Activated T-helper 9 cell treated with anti-CD3 and anti-CD28 coated beads, Interleukin-2, amount 50 U/mL, for 16 hours (primary cell): ENCODE measurements around the gene WNT9A.
"Not testable (repeated sequence)": the region's sequence is repeated elsewhere in the genome, so short reads cannot be mapped to it uniquely, and the experiment has no call there.

ENCODE experiments used
- DNase-seq: peaks from one replicate; pipeline ENCODE4 v3.0.0-alpha.2; 2020; ENCODE audit warnings: low read depth

Gene WNT9A

DNA sequence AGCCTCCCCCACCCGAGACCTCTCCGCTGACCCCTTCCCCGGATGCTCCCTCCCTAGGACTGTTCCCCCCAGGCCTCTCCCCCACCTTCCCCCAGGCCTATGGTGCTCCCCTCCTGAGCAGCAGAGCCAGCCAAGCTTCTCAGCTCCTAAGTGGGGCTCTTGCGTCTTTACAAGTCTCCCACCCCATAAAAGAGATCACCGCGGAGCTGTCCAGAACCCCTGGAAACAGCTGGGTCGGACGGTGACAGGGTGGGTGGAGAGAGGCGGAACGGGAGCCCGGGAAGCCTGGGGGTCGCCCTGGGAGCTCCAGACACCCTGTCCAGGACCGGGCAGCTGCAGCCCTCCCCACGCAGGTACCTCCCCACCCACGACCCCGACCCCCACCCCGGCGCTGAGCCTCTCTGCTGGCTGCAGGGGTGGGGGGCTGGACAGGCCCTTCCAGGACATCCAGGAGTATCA lies 61.2 kb downstream of the WNT9A start:
- DNase-seq: no peak

DNA sequence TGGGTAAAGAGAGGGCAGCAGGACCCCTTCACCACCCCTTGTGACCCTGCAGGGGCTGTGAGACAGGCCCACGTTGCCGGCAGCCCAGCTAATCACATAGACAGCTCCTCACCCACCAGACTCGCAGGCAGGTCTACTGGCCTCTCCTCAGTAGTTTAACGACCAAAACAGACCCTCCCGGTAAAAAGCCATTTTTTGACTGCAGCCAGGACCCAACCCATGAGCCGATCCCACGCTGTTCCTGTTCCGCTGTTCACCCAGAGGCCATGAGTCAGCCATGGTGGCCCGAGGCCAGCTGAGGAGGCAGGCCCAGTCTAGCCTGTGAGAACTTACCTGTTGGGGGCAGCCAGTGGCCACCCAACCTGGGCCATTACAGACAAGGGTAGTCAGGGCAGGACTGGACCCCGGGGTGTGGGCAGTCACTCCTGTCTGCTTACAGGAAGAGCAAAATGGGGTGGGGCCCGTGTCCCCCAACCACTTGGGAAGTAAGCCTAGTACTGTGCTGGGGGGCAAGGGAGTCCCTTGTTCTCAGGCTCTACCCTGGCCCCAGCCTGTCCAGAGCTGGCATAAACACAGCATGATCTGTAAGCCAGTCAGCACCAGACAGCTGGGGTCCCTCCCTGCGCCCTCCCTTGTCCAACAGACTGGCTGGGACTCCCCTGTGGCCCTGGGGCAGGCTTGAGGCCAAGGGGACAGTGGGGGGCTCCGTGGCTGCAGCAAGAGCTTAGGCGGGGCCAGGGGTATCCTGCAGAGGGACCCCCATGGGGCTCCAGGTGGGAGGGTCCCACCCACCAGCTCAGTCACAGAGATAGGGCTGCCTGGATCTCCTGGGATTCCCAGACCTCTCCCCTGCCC lies 61.9 kb downstream of the WNT9A start:
- no peak for DNase-seq

DNA sequence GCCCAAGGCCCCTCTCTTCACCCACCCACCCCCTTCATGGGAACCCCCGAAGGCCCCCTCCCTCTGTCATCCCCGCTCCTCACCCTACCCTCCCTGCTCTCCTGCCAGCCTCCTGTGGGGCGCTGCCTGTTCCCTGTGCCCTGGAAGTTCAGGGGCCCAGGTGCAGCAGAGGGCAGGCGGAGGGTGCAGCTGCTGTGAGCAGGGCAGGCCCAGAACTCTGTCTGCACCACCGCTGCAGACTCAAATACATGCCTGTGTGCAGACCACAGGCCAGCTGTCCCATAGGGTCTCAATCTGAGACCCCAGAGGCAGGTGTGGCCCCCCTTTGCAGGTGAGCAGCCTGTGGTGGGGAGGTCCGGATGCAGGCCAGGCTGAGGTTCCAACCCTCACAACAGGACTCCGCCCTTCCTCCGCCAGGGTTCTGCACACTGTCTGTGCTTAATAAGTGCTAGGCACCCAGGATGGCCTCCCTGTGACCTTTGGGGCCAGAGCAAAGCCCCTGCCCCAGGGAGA lies 62.5 kb downstream of the WNT9A start:
- DNase-seq: no peak

DNA sequence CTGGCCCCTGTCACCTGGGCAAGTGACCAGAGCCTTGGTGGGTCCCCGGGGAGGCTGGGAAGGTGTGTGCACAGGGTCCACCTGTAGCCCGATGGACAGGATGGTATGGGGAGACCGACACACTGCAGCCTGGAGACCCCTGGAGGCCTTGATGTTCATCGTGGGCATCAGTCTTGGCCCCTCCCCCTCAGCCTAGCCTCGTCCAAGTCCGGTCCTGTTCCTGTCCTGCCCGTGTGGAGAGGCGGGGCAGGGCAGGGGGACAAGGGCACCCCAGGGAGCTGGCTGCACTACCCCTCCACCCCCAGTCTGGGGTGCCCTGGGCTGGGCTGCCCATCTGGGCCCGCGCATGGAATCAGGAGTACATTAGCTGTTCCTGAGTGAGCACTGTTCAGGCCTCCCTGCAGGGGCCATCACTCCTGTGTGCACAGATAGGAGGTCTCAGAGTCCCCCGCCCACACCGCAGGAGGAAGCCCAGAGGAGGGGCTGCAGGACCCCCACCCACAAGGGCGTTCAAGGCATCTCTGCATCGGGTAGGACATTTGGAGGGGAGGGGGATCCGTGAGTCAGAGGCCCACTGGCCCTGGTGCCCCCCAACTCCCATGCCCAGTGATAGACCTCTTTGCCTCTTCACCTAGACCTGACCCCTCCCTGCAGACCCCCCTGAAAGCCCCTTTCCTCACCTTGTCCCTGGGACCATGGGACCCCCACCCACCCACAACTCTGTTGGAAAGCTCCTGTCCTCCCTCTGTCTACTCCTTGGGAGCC lies 63.2 kb downstream of the WNT9A start:
- DNase-seq: no peak

DNA sequence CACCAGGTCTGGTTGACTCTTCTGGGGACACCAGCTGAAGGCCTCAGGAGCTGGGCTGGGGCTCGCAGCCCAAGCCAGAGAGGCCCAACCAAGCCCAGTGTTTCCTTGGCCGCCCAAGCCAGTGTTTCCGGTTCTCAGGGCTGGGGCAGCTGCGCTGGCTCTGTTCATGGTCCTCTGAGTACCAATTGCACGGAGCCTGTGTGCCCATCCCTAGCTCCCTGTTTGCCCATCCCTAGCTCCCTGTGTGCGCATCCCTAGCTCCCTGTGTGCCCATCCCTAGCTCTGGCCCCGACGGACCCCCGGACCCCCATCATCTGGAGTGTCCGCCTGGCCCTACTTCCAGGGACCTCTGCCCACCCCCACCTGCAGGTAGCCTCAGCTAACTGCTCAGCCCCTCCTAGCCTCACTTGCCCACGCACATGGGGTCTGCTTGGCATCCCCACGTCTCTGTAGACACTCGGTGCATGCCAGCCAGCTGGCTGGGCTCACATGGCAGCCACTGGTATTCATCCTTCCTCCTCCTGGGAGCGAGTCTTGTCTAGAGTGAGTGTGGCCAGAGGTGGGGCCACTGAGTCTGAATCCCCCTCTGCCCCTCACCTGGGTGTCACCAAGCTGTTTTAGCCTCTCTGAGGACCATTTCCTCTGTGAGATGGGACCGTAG lies 64.0 kb downstream of the WNT9A start:
- DNase-seq: no peak

DNA sequence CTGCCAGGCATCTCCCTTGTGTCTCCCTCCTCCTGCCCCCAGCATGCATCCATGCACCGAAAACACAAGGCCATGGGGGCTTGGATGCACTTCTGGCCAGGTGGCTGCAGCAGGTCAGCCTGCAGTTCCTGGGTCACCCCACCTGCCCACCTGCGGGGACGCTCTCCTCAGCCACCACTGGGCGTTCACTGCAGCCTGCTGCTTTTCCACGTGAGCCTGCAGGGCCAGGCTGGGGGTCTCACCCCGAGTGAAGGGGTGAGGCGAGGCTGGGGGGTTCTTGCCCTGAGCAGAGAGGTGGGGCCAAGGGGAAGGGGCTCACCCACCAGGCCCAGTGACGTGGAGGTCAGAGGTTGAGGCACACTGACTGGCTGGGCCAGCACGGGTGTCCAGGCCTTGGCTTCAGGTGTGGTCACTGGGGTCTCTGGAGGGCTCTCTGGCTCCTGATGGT lies 64.6 kb downstream of the WNT9A start:
- DNase-seq: no peak

DNA sequence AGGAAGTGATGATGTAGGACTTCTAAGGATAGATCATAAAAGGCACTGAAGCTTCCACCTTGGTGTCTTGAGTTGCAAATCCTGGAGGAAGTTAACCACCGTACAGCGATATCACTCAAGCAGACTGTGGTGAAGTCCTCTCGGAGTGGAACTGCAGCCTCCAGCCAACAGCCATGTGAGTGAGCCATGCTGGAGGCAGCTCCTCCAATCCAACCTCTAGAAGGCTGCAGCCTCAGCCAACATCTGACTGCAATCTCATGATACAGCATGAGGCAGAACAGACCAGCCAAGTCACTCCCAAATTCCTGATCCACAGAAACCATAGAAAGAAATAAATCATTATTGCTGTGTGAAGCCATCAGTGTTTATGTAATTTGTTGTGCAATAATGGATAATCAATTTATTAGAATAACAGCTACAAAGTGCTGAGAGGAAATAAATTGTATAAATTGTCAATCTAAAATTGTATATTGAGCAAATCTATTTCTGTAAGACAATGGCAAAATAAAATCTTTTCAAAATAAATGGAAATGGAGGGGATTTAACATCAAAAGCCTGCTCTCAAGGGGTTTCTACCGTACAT lies 67.3 kb downstream of the WNT9A start:
- no peak for DNase-seq

DNA sequence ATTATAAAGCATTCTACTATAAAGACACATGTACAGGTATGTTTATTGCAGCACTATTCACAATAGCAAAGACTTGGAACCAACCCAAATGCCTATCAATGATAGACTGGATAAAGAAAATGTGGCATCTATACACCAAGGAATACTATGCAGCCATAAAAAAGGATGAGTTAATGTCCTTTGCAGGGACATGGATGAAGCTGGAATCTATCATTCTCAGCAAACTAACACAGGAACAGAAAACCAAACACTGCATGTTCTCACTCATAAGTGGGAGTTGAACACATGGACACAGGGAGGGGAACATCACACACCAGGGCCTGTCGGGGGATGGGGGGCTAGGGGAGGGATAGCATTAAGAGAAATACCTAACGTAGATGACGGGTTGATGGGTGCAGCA lies 69.9 kb downstream of the WNT9A start:
- DNase-seq: not testable (repeated sequence)

DNA sequence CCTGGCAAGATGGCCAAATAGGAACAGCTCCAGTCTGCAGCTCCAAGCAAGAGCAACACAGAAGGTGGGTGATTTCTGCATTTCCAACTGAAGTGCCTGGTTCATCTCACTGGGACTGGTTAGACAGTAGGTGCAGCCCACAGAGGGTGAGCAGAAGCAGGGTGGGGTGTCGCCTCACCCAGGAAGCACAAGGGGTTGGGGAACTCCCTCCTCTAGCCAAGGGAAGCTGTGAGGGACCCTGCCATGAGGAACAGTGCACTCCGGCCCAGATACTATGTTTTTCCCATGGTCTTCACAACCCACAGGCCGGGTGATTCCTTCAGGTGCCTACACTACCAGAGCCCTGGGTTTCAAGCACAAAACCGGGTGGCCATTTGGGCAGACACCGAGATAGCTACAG lies 75.8 kb downstream of the WNT9A start:
- not testable (repeated sequence) for DNase-seq

DNA sequence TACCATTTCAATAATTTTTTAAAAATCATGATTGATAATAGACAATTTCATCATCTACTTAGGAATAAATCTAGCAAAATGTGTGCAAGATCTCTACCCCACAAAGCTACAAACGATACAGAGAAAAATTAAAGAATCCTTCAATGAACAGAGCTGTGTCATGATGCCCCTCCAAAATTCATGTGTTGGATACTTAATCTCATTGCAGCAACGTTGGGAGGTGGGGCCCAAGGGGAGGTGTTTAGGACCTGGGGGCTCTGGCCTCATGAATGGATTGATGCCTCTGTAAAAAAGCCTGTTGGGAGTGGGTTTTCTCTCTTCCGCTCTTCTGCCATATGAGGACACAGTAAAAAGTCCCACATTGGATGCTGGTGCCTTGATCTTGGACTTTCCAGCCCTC lies 77.4 kb downstream of the WNT9A start:
- DNase-seq: no peak

DNA sequence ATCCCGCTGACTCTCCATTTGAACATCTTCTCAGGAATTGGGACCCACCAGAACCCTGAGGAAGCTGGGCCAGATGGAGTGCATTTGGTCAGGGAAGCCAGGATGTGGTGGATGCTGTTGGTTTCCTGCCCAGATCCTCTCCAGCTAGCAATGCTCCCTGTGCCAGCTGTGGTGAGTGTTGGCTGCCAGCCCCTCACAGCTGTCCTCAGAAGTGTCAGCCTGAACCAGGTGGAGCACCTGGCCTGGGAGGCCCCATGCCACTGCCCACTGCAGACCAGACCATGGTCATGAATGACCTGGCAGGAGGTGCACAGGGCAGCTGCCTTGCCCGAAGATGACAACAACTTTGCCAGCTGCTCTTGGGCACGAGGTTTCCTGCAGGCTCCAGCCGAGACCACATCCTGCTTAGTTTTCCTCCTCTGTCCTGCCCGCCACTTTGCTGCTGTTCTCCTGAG lies 77.9 kb downstream of the WNT9A start:
- DNase-seq: no peak

DNA sequence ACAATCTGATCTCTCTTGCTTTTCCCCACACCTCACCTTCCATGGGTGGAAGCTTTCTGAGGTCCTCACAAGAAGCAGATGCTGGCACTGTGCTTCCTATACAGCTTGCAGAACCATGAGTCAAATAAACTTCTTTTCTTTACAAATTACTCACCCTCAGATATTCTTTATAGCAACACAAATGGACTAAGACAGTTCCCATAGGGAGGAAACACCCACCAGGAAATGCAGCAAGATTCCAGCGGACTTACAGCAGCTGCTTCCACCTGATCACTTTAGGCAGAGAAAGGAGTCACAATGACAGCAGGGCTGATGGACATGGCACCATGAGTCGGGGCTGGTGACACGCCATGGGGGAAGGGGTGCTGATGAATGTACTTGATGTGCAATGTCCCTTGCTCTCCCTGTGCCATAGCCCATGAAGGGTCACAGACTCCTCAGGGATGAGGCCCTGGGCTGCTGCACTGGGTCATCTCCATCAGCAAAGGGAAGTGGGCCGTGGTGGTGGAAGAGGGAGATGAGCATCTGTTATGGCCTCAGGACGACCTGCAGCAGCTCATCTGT lies 78.4 kb downstream of the WNT9A start:
- no peak for DNase-seq
